Measurements from ENCODE around the gene SLC6A5.

DNA sequence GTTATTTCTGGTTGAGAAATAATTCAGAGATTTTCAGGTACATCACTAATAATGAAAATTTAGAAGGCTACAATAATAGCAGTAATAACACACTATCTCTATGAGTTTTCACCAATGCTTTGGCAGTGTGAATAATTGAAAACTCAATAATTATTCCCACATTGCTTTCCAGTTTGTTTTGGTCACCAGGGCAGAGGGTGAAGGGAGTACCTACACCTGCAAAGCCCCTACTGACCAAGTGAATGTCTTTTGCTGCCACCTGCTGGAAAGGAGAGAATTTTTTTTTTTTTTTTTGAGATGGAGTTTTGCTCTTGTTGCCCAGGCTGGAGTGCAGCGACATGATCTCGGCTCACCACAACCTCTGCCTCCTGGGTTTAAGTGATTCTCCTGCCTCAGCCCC, 73.2 kb downstream of the SLC6A5 start:
- no peak for TF ChIP-seq POLR2A (IDR thresholded peaks at IDR 0.05)
- TF ChIP-seq, protein P1, sequence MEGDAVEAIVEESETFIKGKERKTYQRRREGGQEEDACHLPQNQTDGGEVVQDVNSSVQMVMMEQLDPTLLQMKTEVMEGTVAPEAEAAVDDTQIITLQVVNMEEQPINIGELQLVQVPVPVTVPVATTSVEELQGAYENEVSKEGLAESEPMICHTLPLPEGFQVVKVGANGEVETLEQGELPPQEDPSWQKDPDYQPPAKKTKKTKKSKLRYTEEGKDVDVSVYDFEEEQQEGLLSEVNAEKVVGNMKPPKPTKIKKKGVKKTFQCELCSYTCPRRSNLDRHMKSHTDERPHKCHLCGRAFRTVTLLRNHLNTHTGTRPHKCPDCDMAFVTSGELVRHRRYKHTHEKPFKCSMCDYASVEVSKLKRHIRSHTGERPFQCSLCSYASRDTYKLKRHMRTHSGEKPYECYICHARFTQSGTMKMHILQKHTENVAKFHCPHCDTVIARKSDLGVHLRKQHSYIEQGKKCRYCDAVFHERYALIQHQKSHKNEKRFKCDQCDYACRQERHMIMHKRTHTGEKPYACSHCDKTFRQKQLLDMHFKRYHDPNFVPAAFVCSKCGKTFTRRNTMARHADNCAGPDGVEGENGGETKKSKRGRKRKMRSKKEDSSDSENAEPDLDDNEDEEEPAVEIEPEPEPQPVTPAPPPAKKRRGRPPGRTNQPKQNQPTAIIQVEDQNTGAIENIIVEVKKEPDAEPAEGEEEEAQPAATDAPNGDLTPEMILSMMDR (IDR thresholded peaks at IDR 0.05 in 4 of 5, conservative IDR thresholded peaks at IDR 0.05 in 1 of 5), result peak in 1 of 5 experiments; percentile 40
